Parathyroid adenoma (tissue), 2 donors: Measurements from ENCODE around the gene MVB12B.

Source experiments
- H2AFZ ChIP-seq: fragments of 300-600 bp; sonication (generic); one replicate; pipeline ENCODE4 v1.7.0; 2017; ENCODE audit warnings: antibody characterized with exemption, mild to moderate bottlenecking
- H3K27ac ChIP-seq: fragments of 300-600 bp; sonication (generic); one replicate; pipeline ENCODE4 v1.7.0; 2017
- H3K27me3 ChIP-seq: fragments of 300-600 bp; sonication (generic); one replicate; pipeline ENCODE4 v1.7.0; 2017; ENCODE audit warnings: low read length; ENCODE audit not compliant: control insufficient read depth, insufficient read depth
- H3K36me3 ChIP-seq: fragments of 300-600 bp; sonication (generic); one replicate; pipeline ENCODE4 v1.7.0; 2017; ENCODE audit warnings: low read length; ENCODE audit not compliant: control insufficient read depth, insufficient read depth
- H3K4me1 ChIP-seq: fragments of 300-600 bp; sonication (generic); one replicate; pipeline ENCODE4 v1.7.0; 2017; ENCODE audit warnings: control low read depth
- H3K4me2 ChIP-seq: fragments of 300-600 bp; sonication (generic); one replicate; pipeline ENCODE4 v1.7.0; 2017; ENCODE audit warnings: low read length
- H3K4me3 ChIP-seq: fragments of 300-600 bp; sonication (generic); one replicate; pipeline ENCODE4 v1.7.0; 2017; ENCODE audit warnings: low read depth, low read length
- H3K79me2 ChIP-seq: fragments of 300-600 bp; sonication (generic); one replicate; pipeline ENCODE4 v1.7.0; 2017; ENCODE audit warnings: control low read depth
- H3K9ac ChIP-seq: fragments of 300-600 bp; sonication (generic); one replicate; pipeline ENCODE4 v1.7.0; 2017; ENCODE audit warnings: mild to moderate bottlenecking
- H3K9me3 ChIP-seq: fragments of 300-600 bp; sonication (generic); one replicate; pipeline ENCODE4 v1.7.0; 2017; ENCODE audit warnings: low read length; ENCODE audit not compliant: control insufficient read depth
- CTCF ChIP-seq: fragments of 300-600 bp; sonication (generic); IDR thresholded peaks from one replicate; pipeline ENCODE4 v1.7.0; 2017; ENCODE audit warnings: antibody characterized with exemption, mild to moderate bottlenecking
- donor health status: primary hyperparathyroidism.

Gene MVB12B

GRCh38 chr9:126494746-126495145 lies 168.1 kb downstream of the MVB12B start:
- Histone ChIP-seq H3K79me2 (no peaks in the 10 kb centered on the region), H2AFZ (no peak overlapping the region), H3K27me3 (no peaks in the 10 kb centered on the region), H3K4me3 (no peak overlapping the region), H3K9ac (no peak overlapping the region), H3K36me3 (no peaks in the 10 kb centered on the region), H3K4me2 (no peak overlapping the region), H3K27ac (no peak overlapping the region), H3K4me1 (no peaks in the 10 kb centered on the region), H3K9me3 (no peaks in the 10 kb centered on the region)
- no peak for TF ChIP-seq CTCF

DNA sequence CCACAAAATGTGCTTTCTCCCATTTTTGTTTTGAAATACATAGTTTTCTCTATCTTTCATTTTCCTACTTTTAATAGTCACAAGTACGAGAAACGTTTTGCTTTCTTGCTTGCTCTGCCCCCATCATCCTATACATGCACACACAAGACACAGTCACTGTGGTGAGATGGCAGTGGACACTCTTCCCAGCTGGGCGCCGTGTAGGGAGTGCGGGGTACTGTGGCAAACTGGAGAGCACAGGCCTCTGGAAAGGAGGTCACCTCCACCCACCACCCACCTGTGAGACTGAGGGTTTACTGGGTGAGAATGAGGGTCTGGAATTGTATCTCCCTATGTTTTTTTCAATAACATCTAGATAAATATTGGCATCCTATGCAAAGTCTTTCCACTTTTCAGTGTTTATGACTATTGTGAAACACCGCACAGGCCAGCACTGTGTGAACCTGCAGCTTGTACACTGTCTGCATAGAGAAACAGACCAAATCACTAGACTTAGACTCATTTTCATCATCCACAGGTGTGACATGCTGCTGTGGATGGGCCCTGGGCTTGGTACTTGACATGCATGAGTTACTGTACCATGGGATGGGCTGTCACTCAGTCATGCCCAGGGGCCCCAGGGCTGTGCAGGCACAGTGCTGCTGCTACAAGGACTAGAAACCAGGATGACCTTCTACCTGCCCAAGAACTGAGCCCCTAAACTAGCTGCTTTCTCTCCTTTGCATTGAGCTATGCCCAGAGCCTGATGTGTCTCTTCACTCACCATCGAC lies 169.0 kb downstream of the MVB12B start:
- no peaks in the 10 kb centered on the region for H3K27me3 ChIP-seq
- no peak overlapping the region for H3K4me2 ChIP-seq
- TF ChIP-seq CTCF = no peak
- no peak overlapping the region for H3K9ac ChIP-seq
- H3K27ac ChIP-seq = no peak overlapping the region
- H3K4me3 ChIP-seq = no peak overlapping the region
- H3K9me3 ChIP-seq = no peaks in the 10 kb centered on the region
- H2AFZ ChIP-seq = no peak overlapping the region
- H3K79me2 ChIP-seq = no peaks in the 10 kb centered on the region
- no peaks in the 10 kb centered on the region for H3K36me3 ChIP-seq
- H3K4me1 ChIP-seq = no peaks in the 10 kb centered on the region

DNA sequence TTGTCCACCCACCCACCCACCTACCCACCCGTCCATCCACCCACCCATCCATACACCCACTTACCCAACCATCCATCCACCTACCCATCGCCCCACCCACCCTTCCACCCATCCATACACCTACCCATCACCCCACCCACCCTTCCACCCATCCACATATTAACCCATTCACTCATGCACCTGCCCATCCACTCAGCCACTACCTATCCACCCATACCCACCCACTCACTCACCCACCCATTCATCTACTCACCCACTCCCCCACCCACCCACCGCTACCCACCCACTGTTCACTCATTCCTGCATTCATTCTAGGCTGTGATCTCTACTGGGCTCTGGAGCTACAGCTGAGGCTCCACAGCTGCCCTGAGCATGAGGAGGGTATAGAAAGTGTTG lies 169.6 kb downstream of the MVB12B start:
- H3K27me3 ChIP-seq = no peaks in the 10 kb centered on the region
- no peak overlapping the region for H3K4me3 ChIP-seq
- H3K36me3 ChIP-seq = no peaks in the 10 kb centered on the region
- no peak overlapping the region for H2AFZ ChIP-seq
- no peak overlapping the region for H3K27ac ChIP-seq
- TF ChIP-seq CTCF = no peak
- H3K9me3 ChIP-seq = no peaks in the 10 kb centered on the region
- no peaks in the 10 kb centered on the region for H3K79me2 ChIP-seq
- H3K9ac ChIP-seq = no peak overlapping the region
- no peaks in the 10 kb centered on the region for H3K4me1 ChIP-seq
- no peak overlapping the region for H3K4me2 ChIP-seq

DNA sequence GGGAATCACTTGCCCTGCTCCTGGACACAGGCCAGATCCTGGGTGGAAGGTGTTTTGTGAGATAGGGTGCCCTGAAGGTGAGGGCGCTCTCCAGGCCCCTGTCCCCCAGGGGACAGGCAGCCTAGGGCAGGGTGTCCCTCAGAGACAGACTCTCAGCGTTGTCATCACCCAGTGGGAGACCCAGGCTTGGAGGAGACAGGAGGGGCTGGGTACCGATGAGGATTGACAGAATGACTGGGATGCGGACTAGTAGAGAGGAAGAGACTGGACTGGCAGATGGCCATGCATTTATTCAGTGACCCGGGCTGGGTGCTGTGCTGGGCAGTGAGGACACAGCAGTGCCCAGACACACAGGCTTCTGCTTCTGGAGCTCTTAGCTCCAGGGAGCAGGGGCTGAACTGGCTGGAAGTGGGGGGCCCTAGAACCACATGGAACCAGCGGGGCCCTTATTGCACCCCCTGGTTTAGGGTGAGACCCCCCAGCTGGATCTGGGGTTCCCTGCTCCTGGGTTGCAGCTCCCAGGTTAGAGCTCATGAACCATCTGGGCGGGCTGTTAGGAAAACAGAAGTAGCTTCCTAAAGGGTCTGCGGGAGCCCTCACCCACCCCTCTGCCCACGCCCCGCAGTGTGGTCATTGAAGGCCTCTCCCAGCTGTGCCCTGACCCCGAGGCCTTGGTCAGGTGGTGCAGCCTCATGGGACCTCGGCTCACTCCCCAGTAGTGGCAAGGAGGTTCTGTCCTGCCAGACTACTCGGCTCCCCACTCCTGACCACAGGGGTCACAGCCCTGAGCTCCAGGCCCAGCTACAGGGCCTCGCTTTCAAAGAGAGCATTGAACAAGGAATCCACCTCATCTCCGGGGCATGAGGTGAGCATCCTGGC lies 170.4 kb downstream of the MVB12B start:
- H3K79me2 ChIP-seq = no peaks in the 10 kb centered on the region
- no peak overlapping the region for H3K4me3 ChIP-seq
- no peak overlapping the region for H3K4me2 ChIP-seq
- TF ChIP-seq CTCF = no peak
- H3K27ac ChIP-seq = no peak overlapping the region
- no peaks in the 10 kb centered on the region for H3K9me3 ChIP-seq
- no peaks in the 10 kb centered on the region for H3K4me1 ChIP-seq
- no peaks in the 10 kb centered on the region for H3K27me3 ChIP-seq
- no peak overlapping the region for H2AFZ ChIP-seq
- H3K9ac ChIP-seq = no peak overlapping the region
- no peaks in the 10 kb centered on the region for H3K36me3 ChIP-seq
